ENCODE measurements around the gene PPIC.

- TF ChIP-seq POLR2A (IDR thresholded peaks at IDR 0.05; ENCODE audit: low read depth, low read length) = no peak
- TF ChIP-seq POLR2AphosphoS5 (IDR thresholded peaks at IDR 0.05; ENCODE audit: low read depth, low read length) = no peak
- no peak for TF ChIP-seq POU2F2 (IDR thresholded peaks at IDR 0.05; ENCODE audit: low read depth, low read length)
These were observed 49.2 kb upstream of the PPIC start for GRCh38 chr5:123085638-123086286.
